GM23248 (cell line): ENCODE measurements around the gene GNRHR. TPM values are rescaled to one million over a fixed set of nuclear protein-coding genes. Genes with fewer than 3 reads are reported as not detected.
"Not testable (repeated sequence)": the region's sequence is repeated elsewhere in the genome, so short reads cannot be mapped to it uniquely, and the experiment has no call there.

Source experiments
- DNase-seq: peaks from one replicate; pipeline ENCODE4 v3.0.0-alpha.2; 2015
- H2AFZ ChIP-seq: fragments of 200-600 bp; sonication (generic); 2 replicates; pipeline ENCODE4 v1.6.1; 2016; ENCODE audit warnings: antibody characterized with exemption
- H3F3A ChIP-seq: fragments of 200-600 bp; sonication (generic); 2 replicates; pipeline ENCODE4 v1.6.1; 2016; ENCODE audit warnings: mild to moderate bottlenecking, antibody characterized with exemption, mixed run types; ENCODE audit not compliant: insufficient read depth
- H3K27ac ChIP-seq: fragments of 200-600 bp; sonication (generic); 2 replicates; pipeline ENCODE4 v1.5.1; 2016; ENCODE audit warnings: mild to moderate bottlenecking
- H3K27me3 ChIP-seq: fragments of 200-600 bp; sonication (generic); replicated peaks from 2 replicates; pipeline ENCODE4 v1.6.1; 2016; ENCODE audit warnings: mild to moderate bottlenecking; ENCODE audit not compliant: insufficient read depth
- H3K36me3 ChIP-seq: fragments of 200-600 bp; sonication (generic); 2 replicates; pipeline ENCODE4 v1.6.1; 2016; ENCODE audit warnings: low read depth, mild to moderate bottlenecking
- H3K4me1 ChIP-seq: fragments of 200-600 bp; sonication (generic); 2 replicates; pipeline ENCODE4 v1.6.1; 2016; ENCODE audit warnings: mild to moderate bottlenecking; ENCODE audit not compliant: insufficient read depth
- H3K4me2 ChIP-seq: fragments of 200-600 bp; sonication (generic); one replicate; pipeline ENCODE4 v1.6.1; 2016; ENCODE audit warnings: mild to moderate bottlenecking; ENCODE audit not compliant: unreplicated experiment
- H3K4me3 ChIP-seq: fragments of 200-600 bp; sonication (generic); 2 replicates; pipeline ENCODE4 v1.5.1; 2016; ENCODE audit warnings: mild to moderate bottlenecking
- H3K79me2 ChIP-seq: fragments of 200-600 bp; sonication (generic); 2 replicates; pipeline ENCODE4 v1.6.1; 2016; ENCODE audit warnings: mild to moderate bottlenecking; ENCODE audit not compliant: insufficient read depth
- H3K9ac ChIP-seq: fragments of 200-600 bp; sonication (generic); 2 replicates; pipeline ENCODE4 v1.6.1; 2016; ENCODE audit warnings: mild to moderate bottlenecking
- H3K9me2 ChIP-seq: fragments of 200-600 bp; sonication (generic); 2 replicates; pipeline ENCODE4 v1.6.1; 2016; ENCODE audit warnings: mixed run types, mild to moderate bottlenecking, moderate library complexity; ENCODE audit not compliant: insufficient read depth
- H3K9me3 ChIP-seq: fragments of 200-600 bp; sonication (generic); one replicate; pipeline ENCODE4 v1.6.1; 2017; ENCODE audit warnings: low read depth
- H4K20me1 ChIP-seq: fragments of 200-600 bp; sonication (generic); 2 replicates; pipeline ENCODE4 v1.6.0; 2016; ENCODE audit not compliant: insufficient read depth
- EZH2 ChIP-seq: fragments of 200-600 bp; sonication (generic); IDR thresholded peaks from 2 replicates; pipeline ENCODE4 v1.6.1; 2018; ENCODE audit warnings: antibody characterized with exemption, mild to moderate bottlenecking; ENCODE audit not compliant: insufficient read depth, poor library complexity, severe bottlenecking
- EZH2phosphoT487 ChIP-seq: fragments of 200-600 bp; sonication (generic); IDR thresholded peaks from 2 replicates; pipeline ENCODE4 v1.6.1; 2018; ENCODE audit warnings: antibody characterized with exemption, moderate library complexity, mild to moderate bottlenecking, low read depth; ENCODE audit not compliant: insufficient read depth
- WGBS, 2 experiments: methylation state at CpG; one replicate each; pipeline ENCODE4 v1.1.6; 2015 to 2017; ENCODE audit warnings: low lambda C conversion rate in 2 of 2, low coverage in 1 of 2; ENCODE audit errors: missing lambda C conversion rate in 2 of 2; 5-methylcytosine and 5-hydroxymethylcytosine counted together
- in situ Hi-C: fragments of 300-500 bp; cut with MboI; formaldehyde crosslinking; loops from 2 replicates; pipeline ENCODE4 v1.15.0; 2020
- polyA plus RNA-seq: library from polyadenylated mRNA; unstranded; fragments of >200 nt; fragmentation: Nextera tagmentation; extraction: Ambion mirVana; gene quantifications from 2 replicates; pipeline ENCODE4 v1.2.1, GENCODE V29; 2016
- total RNA-seq: library from RNA; depleted of rRNA; stranded (reverse); fragments of >200 nt; shearing (Covaris generic); gene quantifications from 2 replicates; pipeline ENCODE4 v1.2.3, GENCODE V29; 2014

The GNRHR gene
- total and polyA plus RNA-seq, 2 experiments from 2014 or later, result 0.08 TPM; not detected in 1

- Histone ChIP-seq H3K4me2 (no peak overlapping the region), H3K9me3 (no peaks in the 10 kb centered on the region), H3F3A (peaks cover 11% of the 10 kb centered on the region), H3K27me3 (no peaks in the 10 kb centered on the region), H3K9ac (no peak overlapping the region), H4K20me1 (no peaks in the 10 kb centered on the region), H2AFZ (no peak overlapping the region), H3K9me2 (no peaks in the 10 kb centered on the region), H3K27ac (no peak overlapping the region), H3K36me3 (no peaks in the 10 kb centered on the region), H3K4me1 (peaks cover 23% of the 10 kb centered on the region), H3K79me2 (no peaks in the 10 kb centered on the region), H3K4me3 (no peak overlapping the region)
- TF ChIP-seq EZH2, result no peak
- TF ChIP-seq EZH2phosphoT487, result no peak
- no peak for DNase-seq
- in situ Hi-C loops, result no loop called here
These were observed 10.0 kb upstream of the GNRHR start for GRCh38 chr4:67764183-67764582.

GRCh38 chr4:67762086-67762485 is 7.9 kb upstream of the GNRHR start:
- TF ChIP-seq EZH2phosphoT487, result no peak
- no peak for TF ChIP-seq EZH2
- Histone ChIP-seq H3K4me1 (peaks cover 23% of the 10 kb centered on the region), H3K27ac (no peak overlapping the region), H3K4me3 (peak overlapping the region; percentile 55), H3K36me3 (no peaks in the 10 kb centered on the region), H3K79me2 (no peaks in the 10 kb centered on the region), H4K20me1 (no peaks in the 10 kb centered on the region), H3F3A (peaks cover 11% of the 10 kb centered on the region), H3K4me2 (peak overlapping the region; percentile 69), H3K9me2 (no peaks in the 10 kb centered on the region), H3K9me3 (no peaks in the 10 kb centered on the region), H2AFZ (peak overlapping the region; percentile 72), H3K9ac (peak overlapping the region; percentile 38), H3K27me3 (no peaks in the 10 kb centered on the region)
- 31% methylated on average over 3 of the region's 3 CpGs for WGBS, 2 experiments
- in situ Hi-C loops, result no loop called here
- DNase-seq, result peak; percentile 49

DNA sequence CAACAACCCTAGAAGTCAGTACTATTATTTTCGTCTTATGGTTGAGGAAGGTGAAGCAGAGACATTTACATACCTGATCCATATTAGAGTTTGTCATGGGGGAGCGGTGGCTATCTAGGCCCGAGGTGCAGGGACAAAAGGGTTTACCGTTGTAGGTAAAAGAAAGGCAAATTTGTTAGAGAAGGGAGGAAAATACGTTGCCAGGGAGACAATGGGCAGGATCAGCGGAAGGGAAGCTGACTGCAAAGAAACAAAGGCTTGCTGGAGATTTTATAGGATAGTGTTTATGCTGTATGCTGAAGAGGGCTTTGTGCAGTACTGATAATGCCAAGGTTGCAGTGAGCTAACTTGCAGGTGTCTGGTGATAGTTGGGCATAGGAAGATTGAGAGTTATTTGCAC is 2.8 kb upstream of the GNRHR start:
- H3K36me3 ChIP-seq, H3K9me3 ChIP-seq, H3K9me2 ChIP-seq, DNase-seq, H3F3A ChIP-seq, H3K4me1 ChIP-seq, H2AFZ ChIP-seq, H3K79me2 ChIP-seq, H3K9ac ChIP-seq, H3K27me3 ChIP-seq, H3K4me3 ChIP-seq, H3K27ac ChIP-seq, in situ Hi-C loops, H3K4me2 ChIP-seq, H4K20me1 ChIP-seq: not testable (repeated sequence)
- 73 to 78% methylated on average over 6 of the region's 6 CpGs for WGBS, 2 experiments

- no peak overlapping the region for H3K27ac ChIP-seq
- DNase-seq, result no peak
- 84 to 100% methylated on average over 1 of the region's 1 CpG for WGBS, 2 experiments
- no peak overlapping the region for H3K4me2 ChIP-seq
- H3F3A ChIP-seq, result 0 out of 2 replicates have a peak, but pooled peaks cover 5% of the 10 kb centered on the region
- H4K20me1 ChIP-seq, result no peaks in the 10 kb centered on the region
- no peaks in the 10 kb centered on the region for H3K9me3 ChIP-seq
- H3K4me1 ChIP-seq, result peaks cover 7% of the 10 kb centered on the region
- no peaks in the 10 kb centered on the region for H3K79me2 ChIP-seq
- H2AFZ ChIP-seq, result no peak overlapping the region
- no peak overlapping the region for H3K9ac ChIP-seq
- no peaks in the 10 kb centered on the region for H3K36me3 ChIP-seq
- no peak overlapping the region for H3K4me3 ChIP-seq
- TF ChIP-seq EZH2phosphoT487, result no peak
- no peak for TF ChIP-seq EZH2
- H3K9me2 ChIP-seq, result no peaks in the 10 kb centered on the region
- in situ Hi-C loops, result no loop called here
- H3K27me3 ChIP-seq, result no peaks in the 10 kb centered on the region
These were observed 1.8 kb upstream of the GNRHR start for GRCh38 chr4:67755974-67756373.

DNA sequence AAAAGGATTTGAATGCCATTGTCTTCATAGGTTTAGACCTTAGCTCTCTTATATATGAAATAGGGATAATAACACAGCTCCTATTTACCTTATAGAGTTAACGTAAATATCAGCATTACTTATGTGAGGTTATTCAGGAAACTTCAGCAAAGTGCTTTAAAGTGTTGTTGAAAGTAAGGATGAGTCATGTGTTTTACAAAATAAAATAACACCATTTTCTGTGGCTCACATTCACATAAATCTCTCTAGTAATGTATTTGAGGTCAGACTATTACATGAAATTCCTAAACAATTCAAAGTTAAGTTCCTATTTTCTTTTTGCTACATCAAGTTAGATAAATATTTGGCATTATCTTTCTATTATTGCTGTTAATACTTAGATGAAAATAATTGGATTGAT is 2.9 kb downstream of the GNRHR start:
- Histone ChIP-seq H3K9ac (no peak overlapping the region), H3K9me3 (no peaks in the 10 kb centered on the region), H3K36me3 (no peaks in the 10 kb centered on the region), H3F3A (peaks cover 9% of the 10 kb centered on the region; the same call in 1 of the 2 replicates), H3K27me3 (no peaks in the 10 kb centered on the region), H3K4me2 (no peak overlapping the region), H2AFZ (no peak overlapping the region), H3K79me2 (no peaks in the 10 kb centered on the region), H3K9me2 (no peaks in the 10 kb centered on the region), H4K20me1 (no peaks in the 10 kb centered on the region), H3K4me3 (no peak overlapping the region), H3K27ac (no peak overlapping the region), H3K4me1 (peaks cover 18% of the 10 kb centered on the region)
- in situ Hi-C loops, result no loop called here
- peak; percentile 45 for DNase-seq
- 73 to 78% methylated on average over 1 of the region's 1 CpG for WGBS, 2 experiments
- no peak for TF ChIP-seq EZH2phosphoT487
- no peak for TF ChIP-seq EZH2
